ENCODE measurements around the gene KRT16. TPM values are rescaled to one million over a fixed set of nuclear protein-coding genes. Genes with fewer than 3 reads are reported as not detected.

Gene KRT16
- total and polyA plus RNA-seq, 2 of the 8 experiments (the other 6 are each of a cell fraction or from before 2014, with no cell fraction given) = not detected

GRCh38 chr17:41575336-41575735 is 37.2 kb downstream of the KRT16 start:
- H3K27ac ChIP-seq (ENCODE audit: low read depth, low read length) = no peak overlapping the region
- no peak overlapping the region for H4K8ac ChIP-seq (ENCODE audit: extremely low read depth, insufficient read depth, low read length)
- no peak overlapping the region for H3K9ac ChIP-seq (replicated peaks in 1 of 4; ENCODE audit: extremely low read depth in 1 of 4, low read depth in 3 of 4, low read length in 3 of 4)
- WGBS, 2 experiments (ENCODE audit: extremely low coverage in 1 of 2, insufficient coverage in 1 of 2, insufficient read length in 1 of 2, insufficient replicate concordance in 2 of 2, low coverage in 1 of 2, low lambda C conversion rate in 2 of 2, missing lambda C conversion rate in 1 of 2) = 66% methylated on average over 3 of the region's 3 CpGs; no CpG with 5 or more reads in 1 of the 2 experiments
- no peak overlapping the region for H3K23ac ChIP-seq (ENCODE audit: insufficient read length)
- no peak overlapping the region for H2BK20ac ChIP-seq (ENCODE audit: low read length)
- H3K4me2 ChIP-seq (ENCODE audit: insufficient read depth in 1 of 2, low read depth in 2 of 2, low read length in 2 of 2) = no peak overlapping the region
- TF ChIP-seq CEBPB (IDR thresholded peaks at IDR 0.05; ENCODE audit: low read depth, low read length) (no peak), GTF2F1 (IDR thresholded peaks at IDR 0.05; ENCODE audit: borderline replicate concordance, low read depth, low read length) (no peak), JUND (IDR thresholded peaks at IDR 0.05; ENCODE audit: low read length) (no peak), KDM5A (IDR thresholded peaks at IDR 0.05; ENCODE audit: low read length) (no peak), HDAC6 (IDR thresholded peaks at IDR 0.05; ENCODE audit: low read depth, low read length) (no peak), RNF2 (IDR thresholded peaks at IDR 0.05; ENCODE audit: borderline replicate concordance, low read depth, low read length, missing control alignments, poor library complexity, severe bottlenecking) (no peak), BRCA1 (IDR thresholded peaks at IDR 0.05; ENCODE audit: low read depth, low read length) (no peak), BACH1 (IDR thresholded peaks at IDR 0.05; ENCODE audit: low read length) (no peak), NRF1 (IDR thresholded peaks at IDR 0.05; ENCODE audit: low read depth, low read length) (no peak), ASH2L (IDR thresholded peaks at IDR 0.05; ENCODE audit: low read length) (no peak), CREB1 (IDR thresholded peaks at IDR 0.05) (no peak)
- ChIA-PET CTCF (ENCODE audit: partially characterized antibody) (interaction anchor here (0.8 to 2.3 kb wide), 7 partner anchors 8 to 127 kb away, joined by 3 to 14 read pairs (median 5); no protein-coding TSS in a partner anchor), POLR2A (ENCODE audit: partially characterized antibody) (no interaction called here)
- no peak overlapping the region for H2AFZ ChIP-seq (ENCODE audit: low read length)
- FAIRE-seq (no peak), DNase-seq (ENCODE audit: low read depth in 1 of 2, low spot score in 2 of 2) (no peak)
- peaks cover 0 to 4% (median 2%) of the 10 kb centered on the region in 4 experiments; a peak in 3 of 7 replicates for H3K4me1 ChIP-seq (replicated peaks in 1 of 4; ENCODE audit: control insufficient read depth in 3 of 4, insufficient read depth in 4 of 4, low read length in 3 of 4)
- no peak overlapping the region for H3K4ac ChIP-seq (replicated peaks; ENCODE audit: insufficient read length, low read depth, low read length)
- H2BK15ac ChIP-seq (ENCODE audit: low read length) = no peak overlapping the region
- no peak overlapping the region for H2BK5ac ChIP-seq (ENCODE audit: low read depth, low read length)
- no peak overlapping the region for H3K56ac ChIP-seq (replicated peaks; ENCODE audit: insufficient read length, low read depth, low read length)
- H4K20me1 ChIP-seq (replicated peaks in 1 of 2; ENCODE audit: control insufficient read depth in 1 of 2, insufficient read depth in 2 of 2, low read length in 2 of 2) = no peaks in the 10 kb centered on the region
- H2AK5ac ChIP-seq (ENCODE audit: low read depth, low read length) = no peak overlapping the region
- no peak overlapping the region for H4K5ac ChIP-seq (ENCODE audit: insufficient read length, low read depth, low read length)
- H3K27me3 ChIP-seq (replicated peaks in 1 of 4; ENCODE audit: control insufficient read depth in 3 of 4, extremely low read depth in 1 of 4, insufficient read depth in 3 of 4, low read length in 3 of 4) = 0 out of 7 replicates have a peak, but pooled peaks cover 0 to 1% (median 0%) of the 10 kb centered on the region in 4 experiments
- no peak overlapping the region for H2BK120ac ChIP-seq (replicated peaks; ENCODE audit: low read depth, low read length)
- H4K91ac ChIP-seq (replicated peaks; ENCODE audit: insufficient read length, low read length) = no peak overlapping the region
- H3K36me3 ChIP-seq (ENCODE audit: control insufficient read depth in 2 of 4, insufficient read depth in 4 of 4, low read length in 3 of 4) = no peaks in the 10 kb centered on the region
- H3K79me2 ChIP-seq (ENCODE audit: control insufficient read depth in 1 of 2, insufficient read depth in 2 of 2, low read length in 2 of 2) = no peaks in the 10 kb centered on the region
- H3K14ac ChIP-seq (ENCODE audit: insufficient read length) = no peak overlapping the region
- H3K9me3 ChIP-seq (ENCODE audit: insufficient read depth in 2 of 2, low read depth in 1 of 2, low read length in 1 of 2) = no peaks in the 10 kb centered on the region
- no peak overlapping the region for H3K18ac ChIP-seq (ENCODE audit: extremely low read depth, low read length)
- no peaks in the 10 kb centered on the region; the same call in 1 of the 2 replicates for H3K23me2 ChIP-seq (ENCODE audit: low read depth, low read length)
- no peak overlapping the region for H3K4me3 ChIP-seq (ENCODE audit: extremely low read depth in 1 of 4, insufficient read depth in 2 of 4, low read depth in 3 of 4, low read length in 4 of 4)
- no peak overlapping the region for H2BK12ac ChIP-seq (ENCODE audit: low read depth, low read length)
- H3K79me1 ChIP-seq (ENCODE audit: low read depth, low read length) = no peaks in the 10 kb centered on the region

All from H1 (cell line).